GM23248 (cell line): ENCODE measurements around the gene PATJ.

ENCODE experiments used
- EZH2 ChIP-seq: fragments of 200-600 bp; sonication (generic); IDR thresholded peaks from 2 replicates; pipeline ENCODE4 v1.6.1; 2018; ENCODE audit warnings: antibody characterized with exemption, mild to moderate bottlenecking; ENCODE audit not compliant: insufficient read depth, poor library complexity, severe bottlenecking
- EZH2phosphoT487 ChIP-seq: fragments of 200-600 bp; sonication (generic); IDR thresholded peaks from 2 replicates; pipeline ENCODE4 v1.6.1; 2018; ENCODE audit warnings: antibody characterized with exemption, moderate library complexity, mild to moderate bottlenecking, low read depth; ENCODE audit not compliant: insufficient read depth

- TF ChIP-seq EZH2 = no peak
- no peak for TF ChIP-seq EZH2phosphoT487
These were observed 10.7 kb downstream of the PATJ start for GRCh38 chr1:61752921-61753389.
